Activated T-cell treated with anti-CD3 and anti-CD28 coated beads for 48 hours (primary cell): ENCODE data around the gene HLA-DQA1.
A peak's percentile ranks its signal among the peaks of the same experiment; 100 is the strongest.
"Not testable (repeated sequence)": the region's sequence is repeated elsewhere in the genome, so short reads cannot be mapped to it uniquely, and the experiment has no call there.

Experiments
- DNase-seq: peaks from one replicate; pipeline ENCODE4 v3.0.0-alpha.2; 2020; ENCODE audit warnings: low read depth

Gene HLA-DQA1

DNA sequence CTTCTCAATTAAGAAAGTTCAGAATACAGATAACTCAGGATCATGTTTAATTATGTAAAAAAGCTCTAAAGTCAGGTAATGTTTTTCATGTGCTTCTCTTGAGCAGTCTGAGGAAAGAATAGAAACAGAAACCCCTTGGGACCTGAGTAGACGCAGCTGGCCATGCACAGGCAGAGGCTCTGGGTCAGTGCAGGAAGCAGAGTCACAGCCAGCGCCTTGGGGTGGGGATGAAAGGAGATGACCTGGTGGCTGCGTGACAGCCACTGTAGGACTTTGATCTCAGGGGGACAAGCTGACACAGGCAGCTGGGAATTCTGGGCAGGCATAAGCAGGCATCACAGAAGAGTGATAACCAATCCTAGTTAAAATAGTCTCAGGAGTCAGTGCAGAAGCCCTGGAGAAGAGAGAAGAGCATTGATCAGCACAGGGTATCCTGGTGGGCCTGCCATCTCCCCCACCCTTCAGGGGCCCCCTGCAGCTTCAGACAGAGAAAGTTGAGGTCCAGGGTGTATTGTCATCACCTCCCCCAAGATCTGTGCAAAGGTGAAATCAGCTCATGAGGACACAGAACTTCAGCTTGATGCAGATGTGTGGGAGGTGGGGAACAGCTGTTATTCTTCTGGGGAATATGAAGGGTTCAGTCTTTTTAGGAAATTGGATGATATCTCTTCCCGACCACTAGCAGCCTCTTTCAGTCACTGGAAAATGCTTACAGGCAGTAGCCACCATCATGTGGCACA lies 22.8 kb downstream of the HLA-DQA1 start:
- no peak for DNase-seq

DNA sequence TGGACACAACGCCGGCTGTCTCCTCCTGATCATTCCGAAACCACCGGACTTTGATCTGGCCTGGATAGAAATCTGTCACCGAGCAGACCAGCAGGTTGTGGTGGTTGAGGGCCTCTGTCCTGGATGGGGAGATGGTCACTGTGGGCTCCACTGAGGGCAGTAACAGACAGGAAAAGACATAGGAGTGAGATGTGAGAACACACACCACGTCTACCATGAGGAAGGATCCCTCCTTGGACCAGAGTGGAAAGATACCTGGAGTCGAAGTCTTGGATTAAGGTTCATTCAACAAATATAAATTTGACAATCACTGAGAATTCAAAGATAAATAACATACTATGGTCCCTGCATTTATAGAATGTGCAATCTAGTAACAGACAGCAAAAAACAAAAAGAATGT lies 24.9 kb downstream of the HLA-DQA1 start:
- DNase-seq: no peak

DNA sequence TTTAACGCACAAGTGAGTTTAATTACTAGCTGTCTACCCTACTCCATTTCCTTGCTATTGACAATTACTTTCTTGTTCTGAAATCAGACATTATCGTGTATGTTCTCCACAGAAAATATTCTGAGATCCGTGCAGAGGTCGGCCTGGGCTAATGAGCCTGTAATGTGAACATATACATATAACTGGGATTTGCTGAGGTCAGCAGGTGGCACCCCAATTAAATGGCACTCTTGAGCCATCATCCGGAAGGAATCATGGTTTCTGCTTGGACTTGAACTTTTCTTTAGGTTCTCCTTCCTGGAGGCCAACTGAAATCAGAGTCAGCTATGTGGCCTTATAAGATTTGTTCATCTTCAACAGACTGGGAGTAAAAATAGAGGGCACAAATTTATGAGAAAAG lies 25.6 kb downstream of the HLA-DQA1 start:
- DNase-seq: no peak

DNA sequence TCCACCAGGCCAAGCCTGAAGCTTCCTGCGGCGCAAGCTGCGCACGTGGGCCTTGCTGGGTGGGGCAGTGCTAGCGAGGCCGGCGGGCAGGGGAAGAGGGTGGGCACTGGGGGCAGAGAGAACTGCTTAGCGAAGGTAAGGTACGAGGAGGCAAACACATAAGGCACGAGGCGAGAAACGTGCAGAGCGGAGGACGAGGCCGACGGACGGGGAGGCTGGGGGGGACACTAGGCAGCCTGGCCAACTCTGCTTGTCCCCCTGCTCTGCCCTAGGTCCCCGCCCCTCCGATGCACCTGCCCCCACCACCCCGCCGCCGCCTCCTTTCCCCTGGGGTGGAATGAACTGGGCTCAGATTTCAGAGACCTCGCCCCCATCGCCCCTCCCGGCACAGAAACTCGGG lies 27.1 kb downstream of the HLA-DQA1 start:
- no peak for DNase-seq

DNA sequence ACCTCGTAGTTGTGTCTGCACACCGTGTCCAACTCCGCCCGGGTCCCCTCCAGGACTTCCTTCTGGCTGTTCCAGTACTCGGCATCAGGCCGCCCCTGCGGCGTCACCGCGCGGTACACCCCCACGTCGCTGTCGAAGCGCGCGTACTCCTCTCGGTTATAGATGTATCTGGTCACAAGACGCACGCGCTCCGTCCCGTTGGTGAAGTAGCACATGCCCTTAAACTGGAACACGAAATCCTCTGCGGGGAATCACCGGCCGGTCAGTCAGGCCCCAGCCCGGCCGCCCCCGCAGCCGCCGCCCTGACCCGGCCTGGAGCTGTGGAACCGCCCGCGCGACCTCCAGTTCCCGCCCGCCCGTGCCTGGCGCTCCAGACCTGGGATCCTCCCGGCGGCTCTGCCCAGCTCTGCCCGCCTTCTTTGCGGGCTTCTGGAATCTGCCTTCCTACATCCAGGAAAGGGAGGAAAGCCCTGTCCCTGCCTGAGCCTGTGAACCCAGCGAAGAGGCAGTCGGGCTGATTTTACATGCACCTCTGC lies 27.7 kb downstream of the HLA-DQA1 start:
- DNase-seq: peak; percentile 34

DNA sequence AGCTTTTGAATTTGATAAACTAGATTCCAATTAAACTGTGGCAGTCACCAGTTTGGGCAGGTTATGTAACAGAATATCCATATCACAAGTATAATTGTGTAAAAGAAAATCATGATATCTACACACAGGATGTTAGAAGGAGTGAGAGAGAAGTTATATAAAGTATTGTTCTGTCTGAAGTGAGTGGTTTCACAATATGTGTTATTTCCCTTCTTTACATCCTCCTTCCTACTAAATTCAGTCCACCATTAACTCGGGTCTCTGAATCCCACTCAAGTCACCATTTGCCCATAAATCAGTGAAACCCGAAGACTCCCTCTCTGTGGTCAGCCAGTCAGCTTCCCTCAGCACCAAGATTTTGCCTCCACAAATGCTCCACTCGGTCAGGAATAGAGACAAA lies 28.5 kb downstream of the HLA-DQA1 start:
- DNase-seq: no peak

DNA sequence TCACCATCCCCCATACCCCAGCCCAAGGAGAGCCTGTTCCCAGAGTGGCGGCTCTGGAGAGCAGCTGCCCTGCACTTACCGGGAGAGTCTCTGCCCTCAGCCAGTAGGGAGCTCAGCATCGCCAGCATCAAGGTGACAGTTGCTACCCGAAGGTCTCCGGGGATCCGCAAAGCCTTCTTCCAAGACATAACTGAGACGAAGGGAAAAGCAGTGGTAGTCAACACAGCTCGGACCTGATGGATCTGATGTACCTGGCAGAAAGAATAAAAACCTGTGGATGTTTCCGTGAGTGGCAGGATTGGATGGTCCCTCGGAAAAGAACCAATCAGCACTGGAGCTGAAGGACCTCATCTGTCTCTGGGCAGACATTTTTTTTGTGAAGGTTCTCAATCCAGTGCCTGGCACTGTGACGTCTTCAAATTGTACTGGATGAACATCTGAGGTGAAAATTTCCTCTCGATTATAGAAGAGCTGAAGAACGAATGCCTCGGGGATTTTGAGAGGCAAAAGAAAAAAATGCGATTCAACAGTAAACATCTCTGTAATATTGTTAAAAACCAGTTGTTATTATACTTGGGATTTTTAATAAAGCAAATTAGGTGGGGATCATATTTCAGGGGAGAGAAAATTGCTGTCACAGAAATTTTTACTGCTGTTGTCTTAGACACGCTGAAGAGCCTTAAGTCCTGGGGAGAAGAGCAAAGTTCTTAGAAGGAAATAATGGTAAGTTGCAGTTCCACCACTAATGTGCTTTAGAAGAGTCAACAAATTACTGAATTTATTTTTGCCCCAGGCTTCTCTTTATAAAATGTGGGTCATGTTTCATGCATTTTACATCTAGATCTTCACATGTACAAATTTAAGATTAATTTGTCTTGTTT lies 29.5 kb downstream of the HLA-DQA1 start, which contains the start of gene HLA-DQB1:
Gene HLA-DQB1 (minus strand): TSS at position 238 of the 881 bp plus-strand sequence. CDS start 50 bp downstream, at position 188.
- peak; percentile 21 for DNase-seq

DNA sequence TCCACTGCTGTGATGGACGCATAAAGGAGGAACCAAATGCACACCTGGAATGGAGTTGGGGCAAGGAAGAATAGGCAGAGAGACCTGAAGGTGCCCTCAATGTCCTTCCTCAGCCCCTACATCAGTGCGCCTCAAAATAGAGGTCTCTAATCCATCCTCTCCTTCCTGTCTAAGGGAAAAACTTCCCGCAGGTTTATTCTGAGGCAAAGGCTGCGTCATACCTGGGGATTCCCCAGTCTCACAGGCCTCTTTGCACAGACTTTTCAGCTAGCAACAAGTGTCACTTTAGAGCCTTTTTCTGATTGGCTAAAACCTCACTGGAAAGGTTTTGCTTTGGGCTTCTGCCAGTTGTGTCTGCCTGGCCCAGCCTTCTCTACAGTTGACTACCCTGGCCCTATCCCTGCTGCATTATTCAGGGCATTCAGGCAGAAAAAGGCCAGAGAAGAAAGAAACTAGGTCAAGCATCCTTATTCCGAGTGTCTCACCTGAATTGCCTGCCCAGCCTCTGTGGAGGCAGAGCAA lies 31.1 kb downstream of the HLA-DQA1 start:
- DNase-seq: peak; percentile 18

DNA sequence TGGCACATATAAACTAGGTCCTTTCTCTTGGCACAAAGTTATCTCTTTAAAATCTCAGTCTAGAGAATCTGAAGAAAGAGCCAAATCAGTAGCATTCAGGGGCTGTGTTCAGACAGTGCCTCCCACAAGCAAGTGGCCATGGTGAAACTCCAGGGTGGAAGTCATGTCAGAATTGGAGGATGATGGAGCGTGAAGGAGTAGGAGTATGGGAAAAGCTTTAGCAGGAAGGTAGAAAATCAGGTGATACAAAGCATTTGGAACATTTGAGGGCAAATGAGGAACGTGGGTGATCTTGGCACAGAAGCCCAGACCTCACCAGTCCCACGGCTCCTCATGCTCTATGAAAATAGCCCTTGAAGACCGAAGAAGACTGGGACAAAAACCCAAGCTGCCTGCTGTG lies 32.0 kb downstream of the HLA-DQA1 start:
- DNase-seq: no peak

DNA sequence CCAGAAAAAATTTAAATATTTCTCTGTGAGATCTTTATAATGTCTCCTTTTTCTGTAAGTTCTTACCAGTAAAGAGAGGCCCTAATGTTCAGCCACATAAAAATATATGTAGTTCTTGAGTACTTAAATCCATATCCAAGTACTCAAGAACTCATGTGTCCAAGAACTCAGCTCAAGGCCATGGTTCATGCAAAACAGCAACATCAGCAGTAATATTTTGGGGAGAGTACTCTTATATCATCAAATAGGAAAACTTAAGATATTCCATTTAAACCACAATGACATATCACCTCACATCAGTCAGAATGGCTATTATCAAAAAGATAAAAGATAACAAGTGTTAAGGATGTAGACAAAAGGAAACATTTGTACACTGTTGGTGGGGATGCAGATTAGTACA lies 32.7 kb downstream of the HLA-DQA1 start:
- DNase-seq: no peak

DNA sequence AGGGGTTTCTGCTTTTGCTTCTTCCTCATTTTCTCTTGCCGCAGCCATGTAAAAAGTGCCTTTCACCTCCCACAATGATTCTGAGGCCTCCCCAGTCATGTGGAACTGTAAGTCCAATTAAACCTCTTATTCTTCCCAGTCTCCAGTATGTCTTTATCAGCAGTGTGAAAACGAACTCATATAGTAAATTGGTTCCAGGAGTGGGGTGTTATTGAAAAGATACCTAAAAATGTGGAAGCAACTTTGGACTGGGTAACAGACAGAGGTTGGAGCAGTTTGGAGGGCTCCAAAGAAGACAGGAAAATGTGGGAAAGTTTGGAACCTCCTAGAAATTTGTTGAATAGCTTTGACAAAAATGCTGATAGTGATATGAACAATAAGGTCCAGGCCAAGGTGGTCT lies 34.7 kb downstream of the HLA-DQA1 start:
- not testable (repeated sequence) for DNase-seq

DNA sequence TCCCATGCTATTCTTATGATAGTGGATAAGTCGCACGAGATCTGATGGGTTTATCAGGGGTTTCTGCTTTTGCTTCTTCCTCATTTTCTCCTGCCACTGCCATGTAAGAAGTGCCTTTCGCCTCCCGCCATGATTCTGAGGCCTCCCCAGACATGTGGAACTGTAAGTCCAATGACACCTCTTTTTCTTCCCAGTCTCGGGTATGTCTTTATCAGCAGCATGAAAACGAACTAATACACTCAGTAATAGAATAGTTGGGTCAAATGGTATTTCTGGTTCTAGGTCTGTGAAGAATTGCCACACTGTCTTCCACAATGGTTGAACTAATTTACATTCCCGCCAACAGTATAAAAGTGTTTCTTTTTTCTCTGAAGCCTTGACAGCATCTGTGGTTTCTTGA lies 36.9 kb downstream of the HLA-DQA1 start:
- DNase-seq: not testable (repeated sequence)

DNA sequence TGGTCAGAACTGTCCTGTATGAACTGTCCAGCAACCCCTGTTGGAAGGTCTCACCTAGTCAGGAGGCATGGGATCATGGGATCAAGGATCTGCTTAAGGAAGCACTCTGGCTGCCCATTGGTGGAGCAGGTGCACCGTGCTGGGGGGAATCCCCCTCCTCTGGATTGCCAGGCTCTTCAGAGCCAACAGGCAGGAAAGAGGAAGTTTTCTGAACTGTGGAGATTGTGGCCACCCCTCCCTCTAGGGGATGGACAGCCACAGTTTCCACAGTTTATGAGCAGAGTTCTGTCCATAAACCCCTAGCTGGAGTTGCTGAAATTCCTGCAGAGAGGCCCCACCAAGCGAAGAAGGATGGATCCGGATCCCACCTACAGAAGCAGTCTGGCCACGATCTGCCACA lies 42.3 kb downstream of the HLA-DQA1 start:
- no peak for DNase-seq

DNA sequence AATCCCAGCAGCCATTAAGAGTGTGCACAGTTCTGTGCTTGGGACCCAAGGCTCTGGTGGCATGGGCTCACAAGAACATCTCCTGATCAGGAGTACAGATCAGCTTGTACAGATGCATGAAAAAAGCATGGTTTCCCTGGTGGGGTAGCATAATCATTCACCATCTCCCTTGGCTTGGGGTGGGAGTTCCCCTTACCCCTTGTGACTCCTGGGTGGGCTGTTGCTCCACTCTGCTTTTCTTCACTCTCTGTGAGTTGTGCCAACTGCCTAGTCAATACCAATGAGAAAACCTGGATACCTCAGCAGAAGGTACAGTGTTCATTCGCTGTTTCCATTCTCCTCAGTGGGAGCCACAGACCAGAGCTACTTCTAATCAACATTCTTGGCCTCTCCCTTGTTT lies 42.8 kb downstream of the HLA-DQA1 start:
- DNase-seq: no peak

DNA sequence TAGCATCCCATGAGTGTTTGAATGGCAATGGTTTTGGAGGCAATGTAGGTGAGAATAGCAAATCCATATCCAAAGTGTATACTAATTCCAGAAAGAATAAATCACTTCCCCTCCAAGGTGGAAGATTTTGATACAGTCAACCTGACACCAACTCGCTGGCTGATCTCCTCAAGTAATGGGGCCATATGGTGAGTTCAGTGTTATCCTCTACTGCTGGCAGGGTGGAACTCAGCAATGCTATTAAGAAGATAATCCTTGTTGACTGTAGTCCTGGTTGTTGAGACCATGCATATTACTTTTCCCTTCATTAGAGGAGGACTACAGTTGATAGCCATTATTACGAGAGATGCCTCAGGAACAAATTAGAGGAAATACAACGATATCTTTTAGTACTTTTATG lies 47.0 kb downstream of the HLA-DQA1 start:
- DNase-seq: no peak

DNA sequence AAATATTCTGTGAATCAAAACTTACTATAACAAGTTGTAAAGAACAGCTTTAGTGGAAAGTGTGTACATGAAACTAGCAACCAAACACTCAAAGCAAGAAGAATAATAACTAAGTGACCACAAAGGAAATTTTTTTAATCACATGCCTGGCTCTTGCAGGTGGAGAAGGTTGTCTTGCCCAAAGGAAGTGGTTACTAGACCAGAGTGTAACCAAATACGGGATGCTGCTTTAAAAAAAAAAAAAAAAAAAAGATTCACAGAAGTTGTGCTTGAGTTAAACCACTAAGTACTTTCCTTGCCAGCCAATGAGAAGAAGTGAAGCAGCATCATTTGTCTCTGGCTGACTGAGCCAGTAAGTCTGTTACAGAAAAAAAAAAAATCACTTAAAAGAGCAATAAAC lies 48.4 kb downstream of the HLA-DQA1 start:
- no peak for DNase-seq

DNA sequence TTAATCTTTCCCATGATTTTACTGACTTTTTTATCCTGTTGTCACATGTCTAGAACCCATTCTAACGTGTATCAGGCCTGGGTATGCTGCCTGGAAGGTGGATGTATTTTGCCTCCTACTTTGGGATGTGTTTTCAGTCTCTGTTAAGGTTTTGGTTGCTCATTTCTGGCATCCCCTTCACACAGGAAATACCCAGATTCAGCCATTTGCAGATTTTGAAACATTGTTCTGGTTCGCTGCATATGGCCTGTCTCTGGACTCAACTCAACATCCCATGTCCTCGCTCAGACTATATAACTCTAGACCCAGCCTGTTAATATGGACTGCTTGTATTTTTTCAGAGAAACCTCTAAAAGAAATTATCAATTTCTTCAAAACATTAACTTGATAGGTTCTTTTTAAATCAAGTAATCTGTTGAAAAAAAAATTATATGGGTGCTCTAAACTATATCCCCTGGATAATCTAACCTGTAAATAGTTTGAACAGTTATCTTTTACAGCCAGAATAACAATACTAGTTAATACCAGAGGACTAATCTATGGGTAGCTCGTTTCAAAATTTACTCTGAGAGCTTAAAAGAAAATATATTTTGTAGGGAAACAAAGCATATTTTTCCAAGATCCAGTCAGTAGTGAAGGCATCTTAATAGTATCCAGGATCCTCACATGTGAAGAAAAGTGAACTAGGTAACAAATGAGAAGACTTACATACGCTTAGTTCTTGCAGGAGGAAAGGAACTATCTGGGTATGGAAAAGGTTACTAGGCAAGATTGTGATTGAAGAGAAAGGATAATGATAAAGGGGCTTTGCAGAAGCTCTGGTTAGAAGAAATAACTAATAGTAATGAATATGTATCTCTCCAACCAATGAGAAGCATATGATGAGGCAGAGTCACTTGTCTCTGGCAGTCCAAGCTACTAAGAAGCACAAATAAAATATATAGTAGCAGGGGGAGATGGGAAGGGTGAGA lies 52.6 kb downstream of the HLA-DQA1 start:
- no peak for DNase-seq

DNA sequence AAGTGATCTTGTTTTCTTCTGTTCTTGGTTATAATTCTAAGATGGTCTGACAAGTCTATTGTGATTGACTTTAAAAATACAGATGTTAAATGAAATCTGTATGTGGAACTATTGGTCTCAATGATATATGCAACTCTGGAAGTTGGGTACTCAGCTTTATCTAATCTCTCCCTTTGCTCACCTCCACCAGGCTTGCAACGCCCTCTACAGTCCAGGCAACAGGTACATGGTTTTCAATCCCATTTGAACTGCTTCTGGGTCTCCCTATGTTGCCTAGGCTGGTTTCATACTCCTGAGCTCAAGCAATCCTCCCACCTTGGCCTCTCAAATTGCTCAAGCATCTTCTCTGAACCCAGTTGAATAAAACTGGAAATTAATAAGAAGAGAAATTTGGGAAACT lies 54.8 kb downstream of the HLA-DQA1 start:
- peak; percentile 14 for DNase-seq
